Dermis microvascular lymphatic vessel endothelial cell (primary cell): ENCODE results near the gene PRR5L. TPM values are rescaled to one million over a fixed set of nuclear protein-coding genes. Genes with fewer than 3 reads are reported as not detected.
"Not testable (repeated sequence)": the region's sequence is repeated elsewhere in the genome, so short reads cannot be mapped to it uniquely, and the experiment has no call there.

ENCODE experiments used
- DNase-seq, 2 donors: peaks; one replicate each; pipeline versions ENCODE4 v3.0.0 to v3.0.0-alpha.2; 2010; ENCODE audit warnings: low read depth in 2 of 2
- total RNA-seq: library from RNA; depleted of rRNA; stranded (reverse); fragments of >200 nt; gene quantifications from 2 replicates; pipeline ENCODE4 v1.2.1, GENCODE V29; 2014

PRR5L gene
- total RNA-seq, 1 donor from 2014 or later, result 5.4 TPM

DNA sequence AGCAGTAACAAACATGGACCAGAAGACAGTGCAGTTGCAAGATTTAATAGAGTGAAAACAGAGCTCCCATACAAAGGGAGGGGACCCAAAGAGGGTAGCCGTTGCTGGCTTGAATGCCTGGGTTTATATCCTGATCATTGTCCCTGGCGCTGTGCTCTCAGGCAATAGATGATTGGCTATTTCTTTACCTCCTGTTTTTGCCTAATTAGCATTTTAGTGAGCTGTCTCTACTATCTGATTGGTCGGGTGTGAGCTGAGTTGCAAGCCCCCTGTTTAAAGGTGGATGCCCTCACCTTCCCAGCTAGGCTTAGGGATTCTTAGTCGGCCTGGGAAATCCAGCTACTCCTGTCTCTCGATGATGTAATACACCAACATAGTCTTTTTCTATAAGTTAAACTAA is 29.3 kb downstream of the PRR5L start:
- not testable (repeated sequence) for DNase-seq

DNA sequence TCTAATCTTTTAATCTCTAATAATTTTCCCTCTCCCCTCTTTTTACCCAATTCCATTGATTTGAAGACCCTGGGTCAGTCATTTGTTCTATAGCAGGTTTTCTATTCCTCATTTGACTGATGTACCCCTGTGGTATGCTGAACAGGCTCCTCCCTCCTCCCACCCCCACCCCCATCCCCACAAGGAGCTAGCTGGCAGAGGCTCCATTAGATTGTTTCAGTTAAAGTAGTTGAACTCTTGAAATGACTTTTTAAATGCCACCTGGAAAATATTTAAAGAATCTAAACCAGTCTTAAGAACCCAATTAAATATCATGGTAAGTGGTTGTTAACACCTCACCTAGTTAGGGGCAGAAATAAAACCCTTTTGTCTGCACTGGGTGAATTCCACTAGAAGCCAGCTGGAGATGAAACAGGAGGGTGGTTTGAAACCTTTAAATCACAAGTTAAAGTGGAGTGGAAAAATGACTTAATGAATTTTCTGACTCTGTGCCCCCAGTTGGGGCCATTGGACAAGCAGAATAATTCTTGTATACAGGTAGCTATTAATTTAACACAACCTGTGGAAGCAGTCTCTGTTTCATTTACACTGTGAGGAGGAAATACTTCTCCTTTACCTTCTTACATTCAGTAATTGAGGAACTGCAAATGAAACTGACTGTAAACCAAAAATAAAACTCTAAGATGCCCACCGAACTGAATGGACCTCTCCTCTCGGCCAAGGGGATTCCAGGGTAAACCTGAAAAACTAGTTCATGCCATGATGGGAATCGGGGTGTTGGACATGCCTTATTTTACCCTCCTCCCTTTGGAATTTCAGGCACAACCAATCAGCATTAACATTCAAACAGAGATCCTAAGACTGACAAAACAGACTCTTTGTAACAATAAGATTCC is 30.7 kb downstream of the PRR5L start:
- no peak for DNase-seq

DNA sequence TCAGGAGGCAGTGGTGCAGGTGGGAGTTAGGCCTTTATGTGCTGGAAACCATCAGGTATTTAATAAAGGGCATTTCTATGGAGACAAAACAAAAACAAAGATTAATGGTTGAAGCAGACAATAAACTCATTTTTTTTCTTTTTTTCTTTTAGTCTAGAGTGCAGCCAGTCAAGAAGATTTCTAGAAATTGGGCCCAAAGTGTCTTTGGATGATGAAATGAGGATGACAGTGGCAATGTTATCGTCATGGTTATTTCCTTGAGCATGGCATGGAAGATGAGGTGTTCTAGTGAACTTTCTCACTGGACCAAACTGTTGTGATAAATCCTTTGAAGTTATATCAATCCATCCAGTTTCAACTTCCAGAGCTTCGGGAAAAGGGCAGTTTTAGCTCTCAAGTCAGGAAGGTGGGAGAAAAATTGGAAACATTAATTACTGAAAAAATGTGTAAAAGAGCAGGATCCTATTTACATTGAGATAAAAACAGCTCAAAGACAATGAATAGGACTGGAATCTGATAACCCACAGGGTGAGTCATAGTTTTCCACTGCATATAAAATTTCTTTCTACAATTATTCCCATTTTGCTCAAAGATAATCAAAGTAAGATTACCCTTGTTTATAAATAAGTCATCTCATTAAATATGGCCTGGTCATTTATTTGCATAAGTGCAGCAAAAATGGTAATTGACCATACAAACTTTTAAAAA is 33.0 kb downstream of the PRR5L start:
- peak in 1 of 2 donors; percentile 10 for DNase-seq

DNA sequence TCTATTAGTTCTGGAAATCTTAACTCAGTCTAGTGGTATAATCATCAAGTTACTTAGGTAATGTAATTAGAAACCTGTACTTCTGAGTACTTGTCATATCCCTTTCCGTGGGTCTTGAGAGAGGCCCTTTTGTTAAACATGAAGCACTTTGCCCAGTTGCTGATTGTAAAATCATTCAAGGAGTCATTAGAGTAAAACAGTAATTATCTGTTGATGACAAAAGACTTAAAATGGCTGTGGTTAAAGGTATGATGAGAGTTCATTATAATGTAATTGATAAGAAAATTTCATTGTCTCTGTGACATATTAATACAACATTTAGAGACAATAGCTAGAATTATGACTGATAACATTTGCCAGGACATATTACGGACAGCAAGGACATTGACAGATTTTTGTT is 34.3 kb downstream of the PRR5L start:
- no peak for DNase-seq

DNA sequence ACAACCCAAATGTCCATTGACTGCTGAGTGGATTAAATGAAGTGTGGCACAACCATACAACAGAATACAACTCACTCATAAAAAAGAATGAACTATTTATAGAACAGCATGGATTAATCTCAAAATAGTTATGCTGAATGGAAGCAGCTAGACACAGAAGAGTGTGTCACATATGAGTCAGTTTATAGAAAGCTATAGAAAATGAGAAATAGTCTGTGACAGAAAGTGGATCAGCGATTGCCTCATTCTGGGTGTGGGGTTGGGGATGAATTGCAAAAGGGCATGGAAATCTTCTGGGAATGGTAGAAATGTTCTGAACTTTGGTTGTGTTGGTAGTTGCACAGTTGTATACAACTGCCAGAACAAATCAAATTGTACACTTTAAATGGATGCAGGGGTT is 37.4 kb downstream of the PRR5L start:
- DNase-seq, result no peak

DNA sequence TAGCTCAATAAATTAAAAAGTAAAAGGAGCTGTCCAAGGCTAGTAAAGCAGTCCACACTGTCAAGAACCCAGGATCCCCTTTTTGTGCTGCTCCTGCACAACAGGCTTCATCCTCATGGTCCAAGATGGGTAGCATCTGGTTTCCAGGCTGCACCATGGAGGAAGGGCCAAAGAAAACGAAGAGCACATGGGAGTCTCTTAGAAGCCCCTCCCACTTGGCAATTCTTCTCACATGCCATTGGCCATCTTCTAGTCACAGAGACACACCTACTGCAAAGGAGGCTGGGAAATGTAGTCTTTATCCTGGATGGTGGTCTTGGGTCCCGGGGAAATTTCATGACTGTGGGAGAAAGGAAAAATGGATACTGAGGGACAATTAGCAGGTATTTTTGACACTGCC is 37.8 kb downstream of the PRR5L start:
- DNase-seq, result peak in 1 of 2 donors; percentile 39

DNA sequence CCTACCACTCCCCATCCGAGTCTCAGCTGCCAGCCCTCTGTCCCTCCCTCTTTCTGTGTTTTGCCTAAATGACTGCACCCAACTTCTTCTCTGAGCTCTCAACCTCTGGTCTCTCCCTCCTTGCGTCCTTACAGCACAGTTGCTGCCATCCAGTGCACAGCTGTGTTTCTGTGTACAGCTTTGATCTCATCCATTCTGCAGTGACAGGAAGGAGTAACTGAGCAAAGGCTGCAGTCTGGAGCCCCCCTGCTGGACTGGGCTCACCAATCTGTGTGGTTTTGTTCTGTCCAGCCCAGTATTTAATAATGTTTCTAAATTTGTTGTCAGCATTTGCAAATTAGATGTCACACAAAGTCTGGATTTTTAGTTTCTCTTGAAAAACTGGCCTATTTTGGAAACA is 43.8 kb downstream of the PRR5L start:
- DNase-seq, result no peak

DNA sequence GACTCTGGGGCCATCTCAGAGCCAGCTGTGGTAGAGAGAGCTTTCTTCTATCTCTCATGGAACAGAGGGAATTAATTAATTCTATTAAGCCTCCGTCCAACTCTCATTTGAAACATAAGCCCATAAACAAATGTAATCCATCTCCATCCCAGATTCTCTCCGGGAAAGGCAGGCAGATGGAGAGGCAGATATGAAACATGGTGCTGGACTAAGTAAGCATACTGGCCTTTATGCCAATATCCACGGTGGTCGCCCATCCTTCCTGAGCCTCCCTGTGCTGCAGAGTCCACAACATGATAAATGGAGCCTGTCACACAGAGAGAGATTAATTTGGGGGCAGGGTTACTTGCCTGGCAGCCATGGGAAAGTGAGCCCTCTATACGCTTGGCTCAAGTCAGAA is 44.8 kb downstream of the PRR5L start:
- DNase-seq, result no peak

DNA sequence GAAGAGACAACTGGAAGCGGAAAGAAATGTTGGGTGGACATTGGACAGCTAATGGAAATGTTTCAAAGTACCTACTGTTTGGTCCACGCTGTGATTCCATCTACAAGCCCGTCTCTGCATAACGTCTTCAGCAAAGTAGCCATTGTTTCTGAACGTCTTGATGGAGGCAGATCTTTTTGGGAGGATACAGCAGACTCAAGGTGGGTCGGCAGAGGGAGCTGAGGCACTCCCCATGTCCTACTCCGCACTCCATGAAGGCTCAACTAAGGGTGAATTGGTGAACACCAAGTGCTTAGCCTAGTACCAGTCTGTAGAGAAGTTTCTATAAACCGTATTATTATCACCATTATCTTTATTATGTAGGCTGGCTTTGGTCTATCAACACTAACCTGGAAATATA is 45.8 kb downstream of the PRR5L start:
- no peak for DNase-seq

DNA sequence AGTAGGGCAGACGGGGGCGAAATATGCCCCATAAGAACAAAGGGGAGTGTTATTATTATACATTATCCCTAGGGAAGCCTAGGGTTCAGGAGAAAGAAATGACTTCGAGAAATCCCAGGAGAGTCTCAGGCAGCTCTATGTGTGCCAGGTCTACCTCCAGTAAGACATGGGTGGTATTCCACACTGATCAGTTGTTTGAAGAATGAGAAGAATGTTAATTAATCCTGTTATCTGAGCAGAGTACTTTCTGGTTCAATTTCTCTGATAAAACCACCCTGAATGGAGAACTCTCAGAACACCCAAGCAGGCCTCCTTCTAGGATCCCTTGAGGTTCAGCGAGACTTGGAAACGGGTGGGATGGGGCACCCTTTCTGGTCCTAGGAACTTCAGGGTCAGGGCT is 46.2 kb downstream of the PRR5L start:
- no peak for DNase-seq

DNA sequence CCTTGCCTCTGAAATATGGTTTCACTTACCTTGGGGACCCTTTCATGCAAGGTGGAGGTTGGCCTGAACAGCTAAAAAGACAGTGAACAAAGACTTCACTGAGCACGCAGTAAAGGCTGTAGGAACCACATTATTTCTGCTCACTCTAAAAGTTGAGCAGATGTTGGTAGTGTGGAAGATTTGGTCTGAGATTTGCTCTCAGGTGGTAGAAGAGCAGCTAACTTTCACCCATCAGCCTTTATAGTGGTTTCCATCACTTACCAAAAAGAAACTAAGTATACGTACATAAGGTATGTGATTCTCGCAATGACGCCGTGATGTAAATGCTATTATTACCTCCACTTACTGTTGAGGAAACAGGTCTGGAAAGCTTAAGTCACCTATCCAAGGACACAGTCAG is 47.3 kb downstream of the PRR5L start:
- DNase-seq, result no peak

DNA sequence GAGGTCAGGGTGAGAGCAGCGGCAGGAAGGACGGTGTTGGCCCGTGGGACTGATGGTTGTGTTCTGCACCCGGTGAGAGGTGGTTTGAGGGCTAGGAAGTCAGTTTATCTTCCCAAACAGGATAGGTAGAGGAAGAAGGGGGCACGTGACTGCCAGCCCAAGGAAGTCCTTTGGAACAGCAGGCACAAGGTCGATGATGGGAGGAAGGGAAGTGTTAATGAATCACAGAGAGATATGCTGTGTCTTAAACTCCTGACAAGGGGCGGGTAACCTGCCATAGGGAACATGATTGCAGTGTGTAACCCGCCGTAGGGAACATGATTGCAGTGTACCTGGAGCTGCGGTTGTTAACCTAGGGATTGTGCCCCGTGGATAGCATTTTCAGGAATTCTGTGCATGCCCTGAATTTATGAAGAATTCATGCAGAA is 49.0 kb downstream of the PRR5L start:
- no peak for DNase-seq

DNA sequence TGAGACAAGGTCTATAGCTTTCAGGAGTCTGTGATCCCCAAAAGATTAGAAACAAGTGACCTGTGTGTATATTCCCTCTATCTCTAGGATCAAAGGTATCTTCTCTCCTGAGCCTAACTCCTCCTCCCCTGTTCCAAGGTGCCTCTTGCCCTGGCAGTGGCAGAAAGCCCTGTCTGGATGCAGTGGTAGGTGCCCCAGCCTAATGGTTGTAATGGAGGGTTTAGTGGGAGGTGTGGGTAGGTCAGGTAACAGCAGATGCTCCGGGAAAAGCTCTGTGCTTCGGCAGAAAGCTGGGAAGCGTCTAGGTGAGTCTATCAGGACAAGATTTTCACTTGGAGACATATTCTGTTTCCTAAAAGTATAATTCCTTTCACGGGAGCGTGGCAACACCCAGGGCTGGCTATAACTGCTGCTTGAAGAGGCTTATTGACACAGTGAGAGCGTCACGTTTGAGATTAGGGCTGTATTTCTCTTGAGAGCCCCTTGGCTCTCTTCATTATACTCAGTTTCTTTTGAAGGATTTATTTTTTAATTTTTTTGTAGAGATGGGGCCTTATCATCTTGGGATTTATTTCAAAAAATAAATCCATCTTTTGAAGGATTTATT is 49.5 kb downstream of the PRR5L start:
- no peak for DNase-seq

DNA sequence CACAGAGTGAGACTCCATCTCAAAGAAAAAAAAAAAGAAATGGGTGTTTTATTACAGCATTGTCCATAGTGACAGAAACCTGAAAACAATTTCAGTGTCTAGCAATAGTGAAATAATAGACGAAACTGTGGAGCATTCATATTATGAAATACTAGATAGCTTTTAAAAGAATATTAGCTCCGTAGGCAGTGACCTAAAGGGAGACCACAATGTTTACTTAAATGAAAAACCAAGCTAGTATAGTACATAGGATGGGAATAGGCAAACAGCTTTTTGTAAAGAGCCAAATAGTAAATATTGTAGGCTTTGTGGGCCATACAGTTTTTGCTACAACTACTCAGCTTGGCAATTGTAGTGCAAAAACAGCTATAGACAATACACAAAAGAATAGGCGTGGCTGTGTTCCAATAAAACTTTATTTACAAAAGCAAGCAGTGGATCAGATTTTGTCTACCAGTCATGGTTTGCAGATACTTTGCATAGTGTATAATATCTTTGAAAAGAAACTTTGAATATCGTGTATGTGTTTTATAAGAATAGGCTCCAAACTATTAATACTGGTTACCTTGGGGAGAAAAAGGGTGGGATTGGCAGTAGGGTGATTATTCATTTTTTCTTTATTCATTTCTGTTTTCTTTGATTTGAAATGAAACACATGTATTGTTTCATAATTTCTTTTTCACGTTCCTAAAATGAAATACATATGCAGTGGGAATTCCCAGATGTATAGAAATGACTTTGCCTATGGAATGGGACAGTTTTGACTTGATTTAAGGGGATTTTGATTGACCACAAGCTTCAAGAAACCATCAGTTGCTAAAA is 50.7 kb downstream of the PRR5L start:
- DNase-seq, result no peak

DNA sequence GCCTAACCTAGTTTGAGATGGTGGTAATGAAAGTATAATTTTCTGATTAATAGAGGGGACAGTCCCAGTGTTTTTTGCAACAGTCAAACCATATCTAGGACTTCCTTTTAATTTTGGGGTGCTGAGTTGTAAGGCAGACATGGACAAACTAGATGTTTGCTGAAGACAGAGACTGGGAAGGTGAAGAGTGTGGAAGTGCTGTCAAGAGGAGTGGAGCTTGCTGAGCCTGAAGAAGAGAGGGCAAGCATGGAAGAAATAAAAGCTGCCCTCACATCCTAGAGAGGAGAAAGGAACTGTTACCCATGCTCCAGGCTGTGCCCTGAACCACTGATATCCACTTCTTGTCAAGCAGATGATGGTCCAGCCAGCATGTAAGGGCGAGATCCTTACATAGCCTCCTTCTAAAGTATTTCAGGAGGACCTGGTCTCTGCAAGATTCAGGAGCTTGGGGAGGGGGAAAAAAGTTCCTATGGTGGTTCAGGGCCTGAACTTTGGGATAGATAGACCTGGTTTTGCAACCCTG is 51.4 kb downstream of the PRR5L start:
- DNase-seq, result no peak

DNA sequence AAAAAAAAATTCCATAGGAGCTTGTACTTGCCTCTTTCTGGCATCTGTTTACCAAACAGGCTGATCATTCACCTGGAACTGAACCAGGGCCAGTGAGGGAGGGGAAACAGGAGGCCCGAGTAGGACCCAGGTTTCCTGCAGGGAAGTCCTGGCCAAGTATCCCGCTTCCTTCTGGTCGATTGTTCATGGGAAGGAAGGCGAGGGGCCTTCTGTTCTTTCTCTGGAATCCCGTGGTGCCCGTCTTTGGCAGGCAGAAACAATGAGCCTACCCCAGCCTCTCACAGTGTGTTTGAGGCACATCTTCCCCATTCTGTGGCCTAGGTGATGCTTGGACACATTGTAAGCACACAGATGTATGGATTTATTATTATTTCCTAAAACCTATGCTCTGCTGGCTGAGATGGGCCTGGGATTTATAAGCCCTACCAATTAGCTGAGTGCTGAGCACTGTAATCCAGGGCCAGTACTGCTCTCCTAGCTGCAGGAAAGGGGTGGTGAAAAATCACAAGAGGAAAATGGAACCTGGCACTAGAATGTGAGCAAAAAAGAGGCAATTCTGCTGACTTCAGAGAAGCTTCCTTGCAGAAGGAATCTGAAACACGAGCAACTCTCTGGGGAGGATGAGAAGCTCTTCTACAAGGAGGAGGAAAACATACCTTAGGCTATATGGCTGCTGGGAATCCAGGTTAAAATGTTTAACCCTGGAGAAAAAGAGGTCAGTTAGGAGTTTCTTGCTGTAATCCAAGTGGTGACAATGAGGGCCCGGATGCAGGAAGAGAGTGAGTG is 53.5 kb downstream of the PRR5L start:
- DNase-seq, result peak in 1 of 2 donors; percentile 67

DNA sequence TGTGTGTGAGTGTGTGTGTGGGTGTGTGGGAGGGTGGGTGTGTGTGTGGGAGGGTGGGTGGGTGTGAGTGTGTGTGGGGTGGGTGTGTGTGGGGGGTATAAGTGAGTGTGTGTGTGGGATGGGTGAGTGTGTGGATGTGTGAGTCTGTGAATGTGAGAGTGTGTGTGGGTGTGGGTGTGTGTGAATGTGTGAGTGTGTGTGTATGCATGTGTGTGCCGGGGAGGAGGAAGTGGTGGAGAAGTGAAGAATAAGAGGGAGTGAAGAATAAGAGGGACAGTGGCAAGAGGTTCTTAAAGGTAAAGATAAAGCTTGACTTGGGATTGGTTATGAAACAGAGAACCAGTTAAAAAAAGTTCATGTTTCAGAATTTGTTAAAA is 54.0 kb downstream of the PRR5L start:
- DNase-seq, result no peak

DNA sequence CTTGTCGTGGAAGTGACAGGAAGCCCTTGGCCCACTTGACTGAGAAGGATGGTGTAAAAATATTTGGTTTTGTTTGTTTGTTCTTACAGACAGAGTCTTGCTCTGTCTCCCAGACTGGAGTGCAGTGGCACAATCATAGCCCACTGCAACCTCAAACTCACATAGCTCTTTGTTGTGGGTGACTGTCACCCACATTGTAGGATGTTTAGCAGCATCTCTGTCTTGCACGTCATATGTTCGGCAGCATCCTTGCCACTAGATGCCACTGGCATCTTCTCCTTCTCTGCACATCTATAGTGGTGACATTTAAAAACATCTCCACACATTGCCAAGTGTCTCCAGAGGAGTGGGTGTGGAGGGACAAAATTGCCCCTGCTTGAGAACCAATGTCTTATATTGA is 56.8 kb downstream of the PRR5L start:
- DNase-seq, result no peak

DNA sequence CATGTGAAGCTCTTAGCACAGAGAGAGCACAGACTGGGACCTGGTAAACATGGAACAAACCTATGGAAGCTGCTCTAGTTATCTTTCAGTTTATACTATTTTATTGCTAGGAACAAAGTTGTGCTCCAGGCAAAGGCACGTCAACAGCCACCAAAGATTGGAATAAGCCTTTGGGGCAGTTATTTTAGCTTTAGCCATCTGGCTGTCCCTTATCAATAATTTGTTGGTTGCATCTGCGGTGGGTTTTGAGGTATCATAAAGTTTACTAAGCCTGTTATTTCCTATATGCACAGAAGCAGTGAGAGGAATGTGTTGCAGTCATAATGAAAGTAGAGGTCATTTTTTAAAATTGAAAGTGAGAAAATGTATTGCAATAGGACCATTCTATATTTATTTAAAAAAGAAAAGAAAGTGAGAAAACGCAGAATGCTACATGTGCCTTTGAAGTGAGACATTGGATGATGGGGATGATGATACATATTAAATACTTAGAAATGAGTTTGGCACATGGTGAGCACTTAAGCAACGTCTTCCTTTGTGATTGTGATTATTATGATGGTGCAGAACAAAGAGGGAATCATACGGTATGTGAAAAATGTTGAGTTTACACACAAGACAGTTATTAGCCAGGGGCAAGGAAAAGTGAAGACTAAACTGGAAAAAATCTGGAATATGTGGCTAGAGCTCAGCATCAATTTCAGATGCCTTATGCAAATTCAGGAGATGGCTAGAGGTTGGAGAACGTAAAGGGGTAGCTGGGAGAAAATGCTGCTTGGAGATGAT is 58.3 kb downstream of the PRR5L start:
- no peak for DNase-seq

DNA sequence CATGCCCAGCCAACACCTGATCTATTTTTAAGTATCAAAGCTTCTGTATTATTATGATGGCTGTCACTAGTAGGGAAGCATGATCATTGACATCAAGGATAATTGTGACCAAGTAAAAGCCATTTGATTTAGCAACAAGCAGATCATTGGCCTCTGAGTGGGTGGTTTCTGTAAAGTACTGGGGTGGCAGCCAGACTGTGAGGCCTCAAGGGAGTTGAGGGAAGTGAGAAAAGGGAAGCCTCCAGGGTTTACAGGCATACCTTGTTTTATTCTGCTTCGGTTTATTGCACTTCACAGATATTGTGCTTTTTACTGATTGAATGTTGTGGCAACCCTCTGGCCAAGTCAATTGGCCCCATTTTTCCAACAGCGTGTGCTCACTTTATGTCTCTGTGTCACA is 60.1 kb downstream of the PRR5L start:
- DNase-seq, result no peak
